ENCODE results near the gene FOXK2. TPM values are rescaled to one million over a fixed set of nuclear protein-coding genes. Genes with fewer than 3 reads are reported as not detected.

FOXK2 gene
- 10 to 100 TPM; 27.0 to 51.6 (median 45.3) TPM for total RNA-seq

DNA sequence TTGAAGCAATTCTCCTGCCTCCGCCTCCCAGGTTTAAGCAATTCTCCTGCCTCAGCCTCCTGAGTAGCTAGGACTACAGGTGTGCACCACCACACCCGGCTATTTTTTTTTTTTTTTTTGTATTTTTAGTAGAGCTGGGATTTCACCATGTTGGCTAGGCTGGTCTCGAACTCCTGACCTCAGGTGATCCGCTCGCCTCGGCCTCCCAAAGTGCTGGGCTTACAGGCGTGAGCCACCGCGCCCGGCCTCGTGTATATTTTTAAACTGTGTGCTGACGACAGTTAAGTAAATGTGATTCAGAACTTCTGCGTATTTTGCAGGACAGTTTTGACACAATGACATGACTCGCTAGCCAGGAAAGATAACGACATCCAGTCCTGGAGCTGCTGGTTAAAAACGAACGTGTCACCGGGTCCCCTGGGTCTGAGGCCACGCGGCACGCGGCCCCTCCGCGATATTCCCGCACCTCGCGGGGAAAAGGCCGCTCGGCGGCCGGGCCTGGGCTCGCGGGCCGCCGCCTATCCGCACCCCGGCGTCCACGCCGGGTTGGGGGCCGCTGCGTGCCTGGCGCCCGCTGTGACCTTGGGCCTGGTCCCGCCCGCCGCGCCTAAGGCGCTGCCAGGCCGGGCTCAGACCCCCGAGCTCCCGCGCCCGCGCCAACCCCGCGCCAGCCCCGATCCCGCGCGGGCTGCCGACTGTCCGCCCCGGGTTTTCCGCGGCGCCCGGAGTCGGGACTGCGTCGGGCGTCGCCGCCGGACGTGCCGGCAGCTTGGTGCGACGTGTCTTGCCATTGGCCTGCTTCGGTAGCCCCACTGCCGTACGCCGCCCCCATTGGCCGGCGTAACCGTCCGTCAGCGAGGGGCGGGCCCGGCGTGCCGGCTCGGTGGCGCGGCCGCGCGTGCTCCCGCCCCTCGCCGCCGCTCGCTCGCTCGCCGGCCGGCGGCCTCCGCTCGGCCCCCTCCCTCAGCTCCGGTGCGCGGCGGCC lies at the start of gene FOXK2:
FOXK2 (plus strand) TSS at position 907 of the 985 bp plus-strand sequence. CDS start 157 bp downstream, outside the sequence.
- intact Hi-C loops (cut with DNase I): loop anchor here (5.0 kb wide), 1 partner anchor 33 kb away; no protein-coding TSS in a partner anchor
- TF ChIP-seq EP300 (IDR thresholded peaks at IDR 0.05) (no peak), POLR2A (IDR thresholded peaks at IDR 0.05; ENCODE audit: low read depth) (peak; percentile 11), POLR2AphosphoS5 (IDR thresholded peaks at IDR 0.05) (peak; percentile 60 to 69)
- TF ChIP-seq, protein P1, sequence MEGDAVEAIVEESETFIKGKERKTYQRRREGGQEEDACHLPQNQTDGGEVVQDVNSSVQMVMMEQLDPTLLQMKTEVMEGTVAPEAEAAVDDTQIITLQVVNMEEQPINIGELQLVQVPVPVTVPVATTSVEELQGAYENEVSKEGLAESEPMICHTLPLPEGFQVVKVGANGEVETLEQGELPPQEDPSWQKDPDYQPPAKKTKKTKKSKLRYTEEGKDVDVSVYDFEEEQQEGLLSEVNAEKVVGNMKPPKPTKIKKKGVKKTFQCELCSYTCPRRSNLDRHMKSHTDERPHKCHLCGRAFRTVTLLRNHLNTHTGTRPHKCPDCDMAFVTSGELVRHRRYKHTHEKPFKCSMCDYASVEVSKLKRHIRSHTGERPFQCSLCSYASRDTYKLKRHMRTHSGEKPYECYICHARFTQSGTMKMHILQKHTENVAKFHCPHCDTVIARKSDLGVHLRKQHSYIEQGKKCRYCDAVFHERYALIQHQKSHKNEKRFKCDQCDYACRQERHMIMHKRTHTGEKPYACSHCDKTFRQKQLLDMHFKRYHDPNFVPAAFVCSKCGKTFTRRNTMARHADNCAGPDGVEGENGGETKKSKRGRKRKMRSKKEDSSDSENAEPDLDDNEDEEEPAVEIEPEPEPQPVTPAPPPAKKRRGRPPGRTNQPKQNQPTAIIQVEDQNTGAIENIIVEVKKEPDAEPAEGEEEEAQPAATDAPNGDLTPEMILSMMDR (IDR thresholded peaks at IDR 0.05): peak in 1 of 3 experiments; percentile 33
- H3K27ac ChIP-seq (replicated peaks in 1 of 4): peak within 1 kb of the TSS; percentile 94 to 99 (median 98)
- H3K36me3 ChIP-seq: no peaks in the 10 kb centered on the region
- peaks cover 23 to 40% (median 36%) of the 10 kb centered on the region in 4 donors for H3K4me1 ChIP-seq
- no peaks in the 10 kb centered on the region for H3K9me3 ChIP-seq
- DNase-seq (ENCODE audit: extremely low spot score): peak; percentile 95
- H3K27me3 ChIP-seq: no peaks in the 10 kb centered on the region
- WGBS: 20% methylated on average over 14 of the region's 114 CpGs
- peak within 1 kb of the TSS; percentile 79 to 98 (median 94) for H3K4me3 ChIP-seq

- H3K36me3 ChIP-seq: peaks cover 55 to 97% (median 86%) of the 10 kb centered on the region in 4 donors
- intact Hi-C loops (cut with DNase I): no loop called here
Observed at GRCh38 chr17:82470065-82470464, 49.5 kb upstream of the FOXK2 start.

DNA sequence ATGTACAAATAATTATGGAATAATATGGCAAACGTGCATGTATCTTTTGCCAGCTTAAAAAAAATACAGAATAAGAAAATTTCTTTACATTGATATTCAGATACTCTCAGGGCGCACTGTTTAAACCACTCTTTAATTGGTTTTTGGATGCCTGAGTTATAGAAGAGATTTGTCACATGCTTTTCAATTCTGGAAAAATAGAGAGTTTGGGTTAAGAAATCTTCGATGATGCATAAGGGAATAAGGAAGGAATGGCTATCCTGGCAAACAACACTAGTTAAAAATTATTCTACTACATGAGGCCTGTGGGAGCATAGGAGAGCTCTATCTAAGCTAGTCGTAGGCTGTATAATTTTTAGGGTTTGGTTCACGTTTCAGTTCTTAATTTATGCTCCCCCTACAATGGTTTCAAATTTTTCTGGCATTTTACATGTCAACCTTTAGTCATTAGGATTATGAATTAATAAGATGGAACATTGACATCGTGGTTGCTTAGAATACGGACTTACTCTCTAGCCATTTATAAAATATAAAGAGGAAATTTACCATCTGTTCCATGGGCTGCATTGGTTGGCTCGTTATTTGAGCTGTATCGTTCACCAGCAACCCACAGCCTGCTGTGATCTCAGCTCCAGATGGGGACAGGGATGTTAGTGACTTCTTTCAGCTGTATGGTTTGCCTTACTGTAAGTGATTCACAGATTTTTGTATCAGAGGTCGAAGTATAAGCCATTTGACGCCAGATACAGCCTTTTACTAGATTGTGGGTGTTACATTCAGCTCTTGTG lies 45.1 kb upstream of the FOXK2 start:
- DNase-seq (ENCODE audit: extremely low spot score): no peak
- intact Hi-C loops (cut with DNase I): no loop called here
- peaks cover 51 to 97% (median 90%) of the 10 kb centered on the region in 4 donors for H3K36me3 ChIP-seq

More at GRCh38 chr17:82470065-82470464, 49.5 kb upstream of the FOXK2 start:
- 96% methylated on average over 7 of the region's 7 CpGs for WGBS
- Histone ChIP-seq H3K9me3 (no peaks in the 10 kb centered on the region), H3K4me3 (no peak overlapping the region), H3K27me3 (no peaks in the 10 kb centered on the region), H3K27ac (replicated peaks in 1 of 4) (no peak overlapping the region), H3K4me1 (no peaks in the 10 kb centered on the region)
- DNase-seq (ENCODE audit: extremely low spot score): no peak
- TF ChIP-seq POLR2A (IDR thresholded peaks at IDR 0.05; ENCODE audit: low read depth): no peak
- TF ChIP-seq, protein P1 (IDR thresholded peaks at IDR 0.05): no peak
- no peak for TF ChIP-seq POLR2AphosphoS5 (IDR thresholded peaks at IDR 0.05)
- TF ChIP-seq EP300 (IDR thresholded peaks at IDR 0.05): no peak

DNA sequence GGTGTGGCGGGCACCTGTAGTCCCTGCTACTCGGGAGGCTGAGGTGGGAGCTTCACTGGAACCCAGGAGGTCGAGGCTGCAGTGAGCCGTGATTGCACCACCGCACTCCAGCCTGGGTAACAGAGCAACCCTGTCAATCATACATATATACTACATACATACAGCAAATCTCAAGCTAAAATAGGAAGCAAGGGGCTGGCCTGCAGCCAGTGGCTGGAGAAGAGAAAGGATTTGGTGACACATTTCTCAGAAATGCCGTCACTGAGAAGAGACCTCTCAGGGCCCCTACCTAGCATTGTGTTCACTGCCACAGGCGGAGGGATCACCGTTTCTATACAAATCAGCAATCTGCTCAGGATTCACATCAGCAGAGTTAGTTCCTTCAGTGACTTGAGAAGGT lies 44.1 kb upstream of the FOXK2 start:
- intact Hi-C loops (cut with DNase I): no loop called here
- WGBS: 91% methylated on average over 8 of the region's 8 CpGs
- Histone ChIP-seq H3K27me3 (no peaks in the 10 kb centered on the region), H3K4me1 (peaks cover 0 to 4% (median 0%) of the 10 kb centered on the region in 4 donors), H3K9me3 (no peaks in the 10 kb centered on the region), H3K4me3 (no peak overlapping the region), H3K36me3 (peaks cover 57 to 97% (median 91%) of the 10 kb centered on the region in 4 donors), H3K27ac (replicated peaks in 1 of 4) (no peak overlapping the region)
- no peak for DNase-seq (ENCODE audit: extremely low spot score)
- no peak for TF ChIP-seq EP300 (IDR thresholded peaks at IDR 0.05)
- TF ChIP-seq POLR2A (IDR thresholded peaks at IDR 0.05; ENCODE audit: low read depth): no peak
- no peak for TF ChIP-seq POLR2AphosphoS5 (IDR thresholded peaks at IDR 0.05)

More for the DNA sequence above, 45.1 kb upstream of the FOXK2 start:
- no peak overlapping the region for H3K27ac ChIP-seq (replicated peaks in 1 of 4)
- no peaks in the 10 kb centered on the region for H3K27me3 ChIP-seq
- 83% methylated on average over 11 of the region's 11 CpGs for WGBS
- H3K4me1 ChIP-seq: no peaks in the 10 kb centered on the region
- H3K9me3 ChIP-seq: no peaks in the 10 kb centered on the region
- TF ChIP-seq POLR2A (IDR thresholded peaks at IDR 0.05; ENCODE audit: low read depth) (no peak), POLR2AphosphoS5 (IDR thresholded peaks at IDR 0.05) (no peak), EP300 (IDR thresholded peaks at IDR 0.05) (no peak)
- TF ChIP-seq, protein P1 (IDR thresholded peaks at IDR 0.05): no peak
- no peak overlapping the region for H3K4me3 ChIP-seq

Measured in esophagus muscularis mucosa (tissue), 4 donors.